Lower leg skin (tissue), 3 donors: Measurements from ENCODE around the gene PSMD2.

Source experiments
- CTCF ChIP-seq, 3 donors: fragments of 450-650 bp; IDR thresholded peaks; one replicate each; pipeline ENCODE4 v1.5.1; 2016; ENCODE audit warnings: antibody characterized with exemption in 3 of 3, mild to moderate bottlenecking in 3 of 3, moderate library complexity in 2 of 3
- POLR2A ChIP-seq, 2 donors: fragments of 450-650 bp; IDR thresholded peaks; one replicate each; pipeline ENCODE4 v1.6.1; 2016 to 2017; ENCODE audit warnings: antibody characterized with exemption in 2 of 2, mild to moderate bottlenecking in 1 of 2, moderate library complexity in 1 of 2

GRCh38 chr3:184257083-184257915 lies 41.7 kb upstream of the PSMD2 start:
- no peak for TF ChIP-seq CTCF (IDR thresholded peaks at IDR 0.05)
- no peak for TF ChIP-seq POLR2A (IDR thresholded peaks at IDR 0.05)
